Brain microvascular endothelial cell (primary cell): ENCODE data around the gene PCSK1N.

Experiments
- DNase-seq: peaks from one replicate; pipeline ENCODE4 v3.0.0-alpha.2; 2020
- H3K27ac ChIP-seq: fragments of 250-450 bp; sonication (Bioruptor Pico); 2 replicates; pipeline ENCODE4 v1.5.1; 2020; ENCODE audit warnings: mild to moderate bottlenecking, moderate library complexity
- H3K27me3 ChIP-seq: fragments of 250-450 bp; sonication (Bioruptor Pico); replicated peaks from 2 replicates; pipeline ENCODE4 v1.5.1; 2020; ENCODE audit warnings: mild to moderate bottlenecking
- H3K36me3 ChIP-seq: fragments of 250-450 bp; sonication (Bioruptor Pico); replicated peaks from 2 replicates; pipeline ENCODE4 v1.5.1; 2020; ENCODE audit warnings: mild to moderate bottlenecking
- H3K4me3 ChIP-seq: 2 replicates; pipeline ENCODE4 v1.5.1; 2011; ENCODE audit warnings: low read depth, mild to moderate bottlenecking, control low read depth, low read length, moderate library complexity
- CTCF ChIP-seq: IDR thresholded peaks from 2 replicates; pipeline ENCODE4 v1.5.1; 2011; ENCODE audit warnings: low read depth, mild to moderate bottlenecking, moderate library complexity, low read length, control low read depth, inconsistent platforms; ENCODE audit errors: missing control alignments
- in situ Hi-C: cut with HindIII; loops from 2 replicates; pipeline ENCODE4 v1.10.0; 2017; ENCODE audit warnings: low sequenced_read_pairs, low pct_ligation_motif_present

PCSK1N gene

GRCh38 chrX:48801280-48802088, 33.9 kb downstream of the PCSK1N start, which contains the start of gene HDAC6:
HDAC6 (plus strand) TSS chrX:48802067; CDS start chrX:48802693, 626 bp downstream.
- TF ChIP-seq CTCF, result no peak

GRCh38 chrX:48800574-48801279, 34.7 kb downstream of the PCSK1N start:
- in situ Hi-C loops, result no loop called here
- peak overlapping the region; percentile 94 for H3K27ac ChIP-seq
- no peak for DNase-seq
- H3K27me3 ChIP-seq, result no peaks in the 10 kb centered on the region
- no peaks in the 10 kb centered on the region for H3K36me3 ChIP-seq
- TF ChIP-seq CTCF, result no peak
- peak overlapping the region; percentile 69 for H3K4me3 ChIP-seq

More at GRCh38 chrX:48801280-48802088, 33.9 kb downstream of the PCSK1N start, which contains the start of gene HDAC6:
- peak within 1 kb of the TSS; percentile 99 for H3K27ac ChIP-seq
- peak within 1 kb of the TSS; percentile 71 for H3K4me3 ChIP-seq
- no peaks in the 10 kb centered on the region for H3K27me3 ChIP-seq
- in situ Hi-C loops, result no loop called here
- H3K36me3 ChIP-seq, result no peaks in the 10 kb centered on the region
- peak; percentile 96 for DNase-seq

DNA sequence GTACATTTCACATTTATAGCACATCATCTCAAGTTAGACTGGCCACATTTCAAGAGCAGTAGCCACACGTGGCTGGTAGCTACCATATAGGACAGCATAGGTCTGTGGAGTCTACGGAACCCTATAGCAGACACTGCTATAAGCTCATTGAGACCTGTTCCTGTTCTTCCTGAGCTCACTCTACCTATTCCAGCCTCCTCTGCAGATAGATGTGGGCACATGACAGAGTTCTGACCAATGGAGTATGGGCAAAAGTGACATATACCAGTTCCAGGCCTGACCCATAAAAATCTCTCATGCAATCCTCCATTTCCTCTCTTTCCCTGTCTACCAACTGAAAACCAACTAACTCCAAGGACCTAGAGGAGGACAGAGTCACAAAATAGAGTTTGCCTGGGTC, 37.1 kb downstream of the PCSK1N start:
- H3K36me3 ChIP-seq, result no peaks in the 10 kb centered on the region
- no peak overlapping the region for H3K27ac ChIP-seq
- H3K4me3 ChIP-seq, result no peak overlapping the region
- no peak for DNase-seq
- in situ Hi-C loops, result no loop called here
- no peaks in the 10 kb centered on the region for H3K27me3 ChIP-seq
- TF ChIP-seq CTCF, result no peak

- Histone ChIP-seq H3K36me3 (no peaks in the 10 kb centered on the region), H3K27me3 (no peaks in the 10 kb centered on the region), H3K4me3 (no peak overlapping the region), H3K27ac (no peak overlapping the region)
- peak; percentile 15 for DNase-seq
- in situ Hi-C loops, result no loop called here
- no peak for TF ChIP-seq CTCF
These were observed 40.4 kb downstream of the PCSK1N start for GRCh38 chrX:48794911-48795515.

DNA sequence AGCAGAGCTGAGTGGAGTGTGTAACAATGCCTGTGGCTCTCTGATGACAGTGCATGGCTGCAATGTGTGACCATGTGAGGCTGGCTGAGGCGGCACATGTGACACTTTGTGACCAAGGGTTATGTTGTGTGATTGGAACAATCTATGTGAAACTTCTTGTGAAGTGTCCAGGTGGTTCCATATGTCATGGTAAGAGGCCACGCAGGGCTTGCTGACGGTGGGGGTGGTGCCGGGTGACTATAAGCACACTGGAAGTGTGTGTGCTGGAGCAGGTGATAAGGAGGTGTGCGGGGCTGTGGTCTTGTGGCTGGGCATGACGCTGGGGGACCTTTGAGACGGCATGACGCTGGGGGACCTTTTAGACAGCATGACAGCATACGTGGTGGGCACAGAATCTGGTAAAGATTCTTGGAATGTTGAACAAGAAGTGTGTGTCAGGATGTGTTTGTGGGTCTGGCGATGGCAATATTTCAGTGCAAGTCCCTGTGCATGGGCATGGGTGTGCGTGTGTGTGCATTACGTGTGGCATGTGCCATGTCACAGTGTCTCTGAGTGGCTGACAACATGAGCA, 41.0 kb downstream of the PCSK1N start:
- in situ Hi-C loops, result no loop called here
- Histone ChIP-seq H3K36me3 (no peaks in the 10 kb centered on the region), H3K4me3 (no peak overlapping the region), H3K27ac (no peak overlapping the region), H3K27me3 (no peaks in the 10 kb centered on the region)
- no peak for TF ChIP-seq CTCF
- DNase-seq, result no peak
